ENCODE measurements around the gene CHKB.

DNA sequence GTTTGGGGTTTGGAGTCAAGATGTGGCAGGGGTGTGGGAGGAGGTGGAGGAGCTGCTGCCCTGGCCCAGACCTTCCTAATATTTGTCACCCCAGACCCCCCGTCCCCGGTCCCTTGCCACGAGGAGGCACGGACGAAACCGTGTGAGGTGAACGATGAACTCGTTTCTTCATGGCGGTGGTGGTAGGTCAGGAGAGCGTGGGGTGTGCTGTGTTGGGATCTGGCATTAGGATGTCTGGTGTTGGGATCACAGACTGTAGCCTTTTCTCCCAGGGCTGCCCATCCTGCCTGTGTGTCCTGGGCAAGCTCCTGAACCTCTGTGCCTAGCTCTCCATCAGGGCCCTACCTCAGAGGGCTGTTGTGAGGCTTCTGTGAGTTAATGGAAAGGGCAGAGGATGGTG, 26.3 kb upstream of the CHKB start:
- TF ChIP-seq, protein P1, sequence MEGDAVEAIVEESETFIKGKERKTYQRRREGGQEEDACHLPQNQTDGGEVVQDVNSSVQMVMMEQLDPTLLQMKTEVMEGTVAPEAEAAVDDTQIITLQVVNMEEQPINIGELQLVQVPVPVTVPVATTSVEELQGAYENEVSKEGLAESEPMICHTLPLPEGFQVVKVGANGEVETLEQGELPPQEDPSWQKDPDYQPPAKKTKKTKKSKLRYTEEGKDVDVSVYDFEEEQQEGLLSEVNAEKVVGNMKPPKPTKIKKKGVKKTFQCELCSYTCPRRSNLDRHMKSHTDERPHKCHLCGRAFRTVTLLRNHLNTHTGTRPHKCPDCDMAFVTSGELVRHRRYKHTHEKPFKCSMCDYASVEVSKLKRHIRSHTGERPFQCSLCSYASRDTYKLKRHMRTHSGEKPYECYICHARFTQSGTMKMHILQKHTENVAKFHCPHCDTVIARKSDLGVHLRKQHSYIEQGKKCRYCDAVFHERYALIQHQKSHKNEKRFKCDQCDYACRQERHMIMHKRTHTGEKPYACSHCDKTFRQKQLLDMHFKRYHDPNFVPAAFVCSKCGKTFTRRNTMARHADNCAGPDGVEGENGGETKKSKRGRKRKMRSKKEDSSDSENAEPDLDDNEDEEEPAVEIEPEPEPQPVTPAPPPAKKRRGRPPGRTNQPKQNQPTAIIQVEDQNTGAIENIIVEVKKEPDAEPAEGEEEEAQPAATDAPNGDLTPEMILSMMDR (IDR thresholded peaks at IDR 0.05) = no peak
- TF ChIP-seq POLR2A (IDR thresholded peaks at IDR 0.05) = no peak
